ENCODE results near the gene UBE2G2. TPM values are rescaled to one million over a fixed set of nuclear protein-coding genes. Genes with fewer than 3 reads are reported as not detected.

Gene UBE2G2
- total and polyA plus RNA-seq, 2 experiments from 2014 or later: 55.2 to 61.6 TPM

- Histone ChIP-seq H3K36me3 (replicated peaks; ENCODE audit: insufficient read depth, low read depth) (no peaks in the 10 kb centered on the region), H2AFZ (no peak overlapping the region), H3K27ac (no peak overlapping the region), H3K4me3 (no peak overlapping the region), H3K9me3 (ENCODE audit: low read depth) (no peaks in the 10 kb centered on the region), H3K4me1 (ENCODE audit: insufficient read depth) (no peaks in the 10 kb centered on the region), H4K20me1 (ENCODE audit: insufficient read depth, poor library complexity, severe bottlenecking) (no peaks in the 10 kb centered on the region), H3K27me3 (no peaks in the 10 kb centered on the region), H3K9me2 (replicated peaks; ENCODE audit: insufficient read depth) (no peaks in the 10 kb centered on the region), H3K79me2 (no peaks in the 10 kb centered on the region), H3K4me2 (no peak overlapping the region)
- DNase-seq (ENCODE audit: low spot score): no peak
- TF ChIP-seq CTCF (IDR thresholded peaks at IDR 0.05; ENCODE audit: poor library complexity) (no peak), EZH2phosphoT487 (IDR thresholded peaks at IDR 0.05; ENCODE audit: low read depth, severe bottlenecking, unreplicated experiment) (no peak)
- 89% methylated on average over 6 of the region's 8 CpGs for WGBS (ENCODE audit: low lambda C conversion rate, missing lambda C conversion rate)
These were observed 34.0 kb upstream of the UBE2G2 start for GRCh38 chr21:44835647-44835973.

- DNase-seq (ENCODE audit: low spot score): no peak
- no peak overlapping the region for H3K4me2 ChIP-seq
- H3K9me2 ChIP-seq (replicated peaks; ENCODE audit: insufficient read depth): no peaks in the 10 kb centered on the region
- no peak overlapping the region for H2AFZ ChIP-seq
- WGBS (ENCODE audit: low lambda C conversion rate, missing lambda C conversion rate): 90% methylated on average over 29 of the region's 29 CpGs
- no peaks in the 10 kb centered on the region for H3K36me3 ChIP-seq (replicated peaks; ENCODE audit: insufficient read depth, low read depth)
- H3K27me3 ChIP-seq: no peaks in the 10 kb centered on the region
- H3K9me3 ChIP-seq (ENCODE audit: low read depth): no peaks in the 10 kb centered on the region
- H3K79me2 ChIP-seq: no peaks in the 10 kb centered on the region
- TF ChIP-seq CTCF (IDR thresholded peaks at IDR 0.05; ENCODE audit: poor library complexity) (no peak), EZH2 (IDR thresholded peaks at IDR 0.05; ENCODE audit: borderline replicate concordance) (no peak), EZH2phosphoT487 (IDR thresholded peaks at IDR 0.05; ENCODE audit: low read depth, severe bottlenecking, unreplicated experiment) (no peak)
- no peak overlapping the region for H3K27ac ChIP-seq
- H3K4me1 ChIP-seq (ENCODE audit: insufficient read depth): no peaks in the 10 kb centered on the region
- H3K4me3 ChIP-seq: no peak overlapping the region
- no peaks in the 10 kb centered on the region for H4K20me1 ChIP-seq (ENCODE audit: insufficient read depth, poor library complexity, severe bottlenecking)
These were observed 33.5 kb upstream of the UBE2G2 start for GRCh38 chr21:44834951-44835646.

GRCh38 chr21:44834231-44834950, 32.8 kb upstream of the UBE2G2 start:
- no peaks in the 10 kb centered on the region for H3K79me2 ChIP-seq
- no peak for DNase-seq (ENCODE audit: low spot score)
- H3K9me3 ChIP-seq (ENCODE audit: low read depth): no peaks in the 10 kb centered on the region
- no peak overlapping the region for H3K4me2 ChIP-seq
- no peaks in the 10 kb centered on the region for H4K20me1 ChIP-seq (ENCODE audit: insufficient read depth, poor library complexity, severe bottlenecking)
- WGBS (ENCODE audit: low lambda C conversion rate, missing lambda C conversion rate): 93% methylated on average over 25 of the region's 26 CpGs
- no peak overlapping the region for H2AFZ ChIP-seq
- TF ChIP-seq EZH2 (IDR thresholded peaks at IDR 0.05; ENCODE audit: borderline replicate concordance) (no peak), CTCF (IDR thresholded peaks at IDR 0.05; ENCODE audit: poor library complexity) (no peak), EZH2phosphoT487 (IDR thresholded peaks at IDR 0.05; ENCODE audit: low read depth, severe bottlenecking, unreplicated experiment) (no peak)
- H3K4me1 ChIP-seq (ENCODE audit: insufficient read depth): no peaks in the 10 kb centered on the region
- H3K36me3 ChIP-seq (replicated peaks; ENCODE audit: insufficient read depth, low read depth): no peaks in the 10 kb centered on the region
- no peak overlapping the region for H3K27ac ChIP-seq
- H3K4me3 ChIP-seq: no peak overlapping the region
- no peaks in the 10 kb centered on the region for H3K27me3 ChIP-seq
- no peaks in the 10 kb centered on the region for H3K9me2 ChIP-seq (replicated peaks; ENCODE audit: insufficient read depth)
